Measurements from ENCODE around the gene METTL9.

GRCh38 chr16:21626659-21627277 is 27.4 kb downstream of the METTL9 start:
- no peak for TF ChIP-seq CTCF (IDR thresholded peaks at IDR 0.05; ENCODE audit: low read depth, low read length)
- TF ChIP-seq EZH2phosphoT487 (IDR thresholded peaks at IDR 0.05; ENCODE audit: low read depth): no peak
